Measurements from ENCODE around the gene DYSF. TPM values are rescaled to one million over a fixed set of nuclear protein-coding genes. Genes with fewer than 3 reads are reported as not detected.

The DYSF gene
- total RNA-seq, 4 donors from 2014 or later = 2.4 to 10.6 (median 4.3) TPM

DNA sequence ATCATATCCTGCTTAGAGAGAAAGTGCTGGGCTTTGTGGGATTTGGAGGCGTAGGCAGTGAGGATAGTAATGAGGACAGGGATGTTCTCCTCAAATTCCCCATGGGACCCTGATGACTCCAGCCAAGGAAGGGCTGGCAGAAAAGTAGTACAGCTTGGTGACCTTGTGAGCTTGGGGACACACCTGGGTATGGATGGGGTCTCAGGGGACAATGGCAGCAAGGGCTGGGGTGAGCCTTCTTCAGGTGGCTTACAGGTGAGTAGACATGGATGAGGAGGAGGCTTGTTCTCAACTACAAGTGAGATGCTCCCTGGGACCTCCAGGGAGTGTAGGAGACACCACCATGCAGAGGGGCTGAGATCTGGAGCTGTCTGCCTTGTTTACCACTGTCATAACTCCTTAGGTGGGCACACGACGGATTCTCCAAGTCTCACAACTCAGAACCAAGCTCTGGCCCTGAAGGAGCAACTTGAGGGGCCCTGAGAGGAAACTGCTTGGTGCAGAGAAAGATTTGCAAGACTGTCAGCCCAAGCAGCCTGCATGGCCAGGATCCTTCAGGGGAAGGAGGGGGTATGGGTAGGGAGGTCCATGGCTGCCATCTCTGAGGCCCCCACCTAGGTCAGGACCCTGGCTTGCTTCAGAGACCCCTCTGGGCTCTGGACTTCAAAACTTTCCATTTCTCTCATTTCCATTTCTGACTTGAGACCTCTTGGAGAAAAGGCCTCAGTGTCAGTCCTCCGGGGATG, 262.8 kb downstream of the DYSF start:
- 81 to 93% methylated on average over 1 to 3 of the region's 4 CpGs for WGBS, 2 donors
- TF ChIP-seq POLR2A (IDR thresholded peaks at IDR 0.05) (no peak), CTCF (IDR thresholded peaks at IDR 0.05) (no peak)
- H3K27ac ChIP-seq = peak overlapping the region in 2 of 4 donors; percentile 6 to 31

GRCh38 chr2:71716697-71717624, 263.6 kb downstream of the DYSF start:
- Histone ChIP-seq H3K4me1 (peaks cover 0 to 48% (median 29%) of the 10 kb centered on the region in 3 donors), H3K9me3 (no peaks in the 10 kb centered on the region), H3K36me3 (no peaks in the 10 kb centered on the region), H3K27me3 (no peaks in the 10 kb centered on the region), H3K4me3 (no peak overlapping the region), H3K27ac (peak overlapping the region in 2 of 4 donors; percentile 31 to 42)
- no peak for DNase-seq
- no peak for TF ChIP-seq CTCF (IDR thresholded peaks at IDR 0.05)
- TF ChIP-seq POLR2A (IDR thresholded peaks at IDR 0.05) = no peak
- WGBS, 2 donors = 35 to 58% methylated on average over 11 to 12 of the region's 17 CpGs
- intact Hi-C loops (cut with DNase I) = no loop called here

More for the DNA sequence above, 262.8 kb downstream of the DYSF start:
- intact Hi-C loops (cut with DNase I) = no loop called here
- Histone ChIP-seq H3K4me1 (peaks cover 0 to 47% (median 28%) of the 10 kb centered on the region in 3 donors), H3K4me3 (no peak overlapping the region), H3K9me3 (no peaks in the 10 kb centered on the region), H3K27me3 (no peaks in the 10 kb centered on the region), H3K36me3 (no peaks in the 10 kb centered on the region)
- no peak for DNase-seq

GRCh38 chr2:71718686-71719085, 265.3 kb downstream of the DYSF start:
- DNase-seq = no peak
- TF ChIP-seq POLR2A (IDR thresholded peaks at IDR 0.05) = no peak
- TF ChIP-seq CTCF (IDR thresholded peaks at IDR 0.05) = no peak
- Histone ChIP-seq H3K4me3 (no peak overlapping the region), H3K9me3 (no peaks in the 10 kb centered on the region), H3K4me1 (peaks cover 0 to 48% (median 29%) of the 10 kb centered on the region in 3 donors), H3K36me3 (no peaks in the 10 kb centered on the region), H3K27ac (peak overlapping the region in 1 of 4 donors; percentile 79), H3K27me3 (no peaks in the 10 kb centered on the region)
- intact Hi-C loops (cut with DNase I) = no loop called here
- 20 to 80% methylated on average over 1 of the region's 1 CpG for WGBS, 2 donors

DNA sequence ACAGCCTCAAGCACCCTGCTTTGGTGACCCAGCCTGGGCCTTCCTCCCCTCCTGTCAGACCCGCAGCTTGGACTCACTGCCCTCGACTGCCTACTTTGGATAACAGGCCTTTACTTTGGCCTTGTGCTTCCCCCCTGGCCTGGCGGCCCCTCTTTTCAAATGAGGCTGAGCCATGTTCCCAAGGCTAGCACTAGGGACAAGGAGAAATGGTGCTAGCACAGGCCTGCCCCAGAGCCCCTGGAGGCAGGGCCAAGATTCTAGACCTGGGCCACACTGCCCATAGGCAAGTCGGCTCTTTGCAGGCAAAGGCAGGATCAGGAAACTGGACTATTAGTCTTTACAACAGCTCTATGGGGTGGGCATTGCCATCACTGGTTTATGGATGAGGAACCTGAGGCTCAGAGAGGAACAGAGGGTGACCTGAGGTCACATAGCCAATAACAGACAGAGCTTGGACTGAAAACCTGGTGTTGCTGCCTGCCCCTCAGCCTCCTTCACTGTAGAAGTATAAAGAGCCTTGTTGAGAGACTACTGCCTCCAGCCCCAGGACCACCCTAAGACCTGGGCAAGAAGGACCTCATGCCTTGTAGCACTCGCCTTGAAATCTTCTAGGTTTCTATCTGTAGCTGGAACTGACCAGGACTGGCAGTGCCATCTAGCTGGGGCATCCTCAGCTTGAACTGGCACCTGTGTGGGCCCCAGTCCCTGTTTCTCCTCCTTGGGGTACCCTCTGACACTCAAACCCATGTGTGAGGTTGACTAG, 266.3 kb downstream of the DYSF start:
- H3K4me1 ChIP-seq = peaks cover 0 to 44% (median 26%) of the 10 kb centered on the region in 3 donors
- H3K27ac ChIP-seq = peak overlapping the region in 2 of 4 donors; percentile 75 to 79
- no peak overlapping the region for H3K4me3 ChIP-seq
- TF ChIP-seq POLR2A (IDR thresholded peaks at IDR 0.05) (no peak), CTCF (IDR thresholded peaks at IDR 0.05) (no peak)
- no peak for DNase-seq
- H3K36me3 ChIP-seq = no peaks in the 10 kb centered on the region
- WGBS, 2 donors = 80 to 91% methylated on average over 1 to 4 of the region's 5 CpGs
- peaks cover 0 to 7% (median 0%) of the 10 kb centered on the region in 3 donors for H3K9me3 ChIP-seq
- H3K27me3 ChIP-seq = no peaks in the 10 kb centered on the region
- intact Hi-C loops (cut with DNase I) = no loop called here

Data from esophagus squamous epithelium (tissue), 5 donors.